ENCODE results near the gene BSN.
"Not testable (repeated sequence)": the region's sequence is repeated elsewhere in the genome, so short reads cannot be mapped to it uniquely, and the experiment has no call there.

BSN gene

DNA sequence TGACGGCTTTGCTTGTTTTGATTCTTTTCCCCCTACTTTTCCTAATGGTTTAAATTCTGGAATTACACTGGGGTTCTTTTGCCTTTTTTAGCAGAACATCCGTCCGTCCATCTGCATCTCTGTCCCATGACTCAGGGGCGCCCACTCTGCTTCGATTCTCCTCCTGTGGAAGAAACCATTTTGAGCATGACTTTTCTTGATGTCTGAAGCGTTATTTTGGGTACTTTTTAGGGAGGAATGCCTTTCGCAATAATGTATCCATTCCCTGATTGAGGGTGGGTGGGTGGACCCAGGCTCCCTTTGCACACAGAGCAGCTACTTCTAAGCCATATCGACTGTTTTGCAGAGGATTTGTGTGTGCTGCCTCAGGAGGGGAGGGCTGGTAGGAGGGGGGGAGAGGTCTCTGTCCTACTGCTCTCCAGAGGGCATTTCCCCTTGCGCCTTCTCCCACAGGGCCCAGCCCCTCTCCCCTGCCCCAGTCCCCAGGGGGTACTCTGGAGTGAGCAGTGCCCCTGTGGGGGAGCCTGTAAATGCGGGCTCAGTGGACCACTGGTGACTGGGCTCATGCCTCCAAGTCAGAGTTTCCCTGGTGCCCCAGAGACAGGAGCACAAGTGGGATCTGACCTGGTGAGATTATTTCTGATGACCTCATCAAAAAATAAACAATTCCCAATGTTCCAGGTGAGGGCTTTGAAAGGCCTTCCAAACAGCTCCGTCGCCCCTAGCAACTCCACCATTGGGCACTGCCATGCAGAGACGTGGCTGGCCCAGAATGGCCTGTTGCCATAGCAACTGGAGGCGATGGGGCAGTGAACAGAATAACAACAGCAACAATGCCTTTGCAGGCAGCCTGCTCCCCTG lies 19.5 kb upstream of the BSN start:
- DNase-seq: no peak

DNA sequence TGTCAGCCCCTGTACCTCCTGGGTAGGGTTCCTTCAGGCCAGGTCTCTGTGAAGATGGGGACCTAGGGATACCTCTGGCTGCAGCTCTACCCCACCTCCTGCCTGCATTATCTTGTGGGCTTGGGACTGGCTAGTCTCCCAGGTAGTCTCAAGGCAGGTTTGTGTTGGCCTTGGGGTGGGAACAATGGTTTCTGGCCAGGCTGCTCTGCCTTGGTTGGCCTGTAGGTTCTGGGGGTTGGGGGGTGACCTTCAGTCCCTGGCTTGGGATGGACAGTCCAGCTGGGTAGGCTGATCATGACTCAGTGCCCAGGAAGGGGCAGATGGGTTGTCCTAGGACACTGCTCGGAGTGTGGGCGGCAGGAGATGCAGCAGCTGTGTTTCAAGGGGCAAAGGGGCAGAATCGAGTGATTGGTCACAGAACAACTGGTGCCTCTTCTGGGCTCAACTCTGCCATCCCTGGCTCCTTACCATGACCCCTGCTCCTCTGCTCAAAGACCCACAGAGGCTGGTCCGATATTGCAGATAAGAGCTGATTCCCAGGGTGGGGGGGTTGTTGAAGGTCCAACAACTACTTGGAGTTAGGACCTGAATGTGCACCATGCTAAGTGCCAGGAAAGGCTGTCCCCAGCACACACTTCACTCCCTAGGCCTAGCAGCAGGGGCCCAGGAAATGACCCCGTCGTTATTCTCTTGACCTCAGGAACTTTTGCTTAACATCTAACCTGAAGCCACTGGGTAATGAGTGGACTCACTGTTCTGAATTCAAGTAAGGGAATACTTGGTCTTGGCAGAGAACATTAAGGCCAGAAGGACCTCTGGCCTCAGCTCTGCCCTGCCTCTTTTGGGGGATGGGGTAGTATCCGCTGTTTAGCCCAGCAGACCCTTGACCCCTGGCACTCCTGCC lies 18.1 kb upstream of the BSN start:
- DNase-seq: no peak

DNA sequence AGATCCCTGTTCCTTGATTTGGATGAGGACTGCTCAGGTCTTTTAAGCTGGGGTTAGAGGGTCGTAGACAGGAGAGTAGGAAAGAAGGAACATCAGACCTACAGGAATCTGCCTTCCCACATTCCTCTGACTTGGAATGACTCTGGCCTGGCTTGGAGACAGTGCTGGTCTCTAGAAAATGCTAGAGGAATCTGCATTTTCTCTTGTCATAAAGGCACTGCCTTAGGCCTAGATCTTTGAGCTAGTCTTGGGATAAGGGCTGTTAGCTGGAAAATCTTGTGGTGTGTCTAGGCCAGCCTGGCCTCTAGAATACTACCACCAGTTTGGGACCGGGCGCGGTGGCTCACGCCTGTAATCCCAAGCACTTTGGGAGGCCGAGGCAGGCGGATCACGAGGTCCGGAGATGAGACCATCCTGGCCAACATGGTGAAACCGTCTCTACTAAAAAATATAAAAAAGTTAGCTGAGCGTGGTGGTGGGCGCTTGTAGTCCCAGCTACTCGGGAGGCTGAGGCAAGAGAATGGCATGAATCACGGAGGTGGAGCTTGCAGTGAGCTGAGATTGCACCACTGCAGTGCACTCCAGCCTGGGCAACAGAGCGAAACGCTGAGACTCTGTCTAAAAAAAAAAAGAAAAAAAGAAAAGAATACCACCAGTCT lies 17.3 kb upstream of the BSN start:
- DNase-seq: no peak

DNA sequence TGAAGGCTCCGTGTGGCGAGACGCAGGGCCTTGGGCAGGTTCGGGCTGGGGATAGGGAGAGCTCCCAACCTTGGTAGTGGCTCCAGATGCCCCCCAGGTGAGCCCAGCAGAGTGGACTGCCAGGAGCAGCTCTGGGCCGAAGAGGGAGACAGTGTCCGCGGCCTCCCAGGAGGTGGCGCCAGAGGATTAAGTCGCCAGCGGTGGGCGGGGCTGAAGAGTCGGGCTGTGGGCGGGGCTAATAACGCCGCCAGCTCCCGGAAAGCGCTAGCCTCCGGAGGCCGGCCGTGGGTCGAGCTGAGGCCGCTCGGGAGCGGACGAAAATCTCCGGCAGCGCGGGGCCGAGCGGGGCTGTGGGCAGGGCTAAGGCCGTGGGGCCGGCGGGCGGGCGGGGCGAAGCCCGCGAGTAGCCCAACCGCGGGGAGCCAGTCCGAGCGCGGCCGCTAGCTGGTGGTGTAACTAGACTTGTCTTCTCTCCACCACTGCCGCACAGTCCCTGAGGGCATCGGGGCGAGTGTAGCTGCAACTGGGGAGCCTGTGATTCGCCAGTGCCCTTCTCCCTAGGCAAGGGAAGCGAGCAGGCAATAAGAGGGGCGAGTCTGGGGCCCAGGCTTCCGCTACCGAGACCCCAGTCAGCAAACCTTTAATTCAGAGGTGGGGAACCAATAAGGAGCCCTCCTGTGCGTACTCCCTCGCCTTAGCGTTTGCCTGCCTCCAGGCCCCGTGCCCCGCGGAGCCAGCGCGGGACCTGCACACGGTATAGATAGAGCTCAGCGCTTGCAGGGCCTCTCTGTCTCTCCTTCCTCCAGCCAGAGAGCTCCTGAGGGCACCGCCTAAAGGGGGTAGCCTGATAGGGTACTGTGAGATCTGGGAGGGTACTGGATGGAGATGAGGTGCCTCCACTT lies 14.4 kb upstream of the BSN start:
- DNase-seq: peak; percentile 80 to 91 (median 90)

DNA sequence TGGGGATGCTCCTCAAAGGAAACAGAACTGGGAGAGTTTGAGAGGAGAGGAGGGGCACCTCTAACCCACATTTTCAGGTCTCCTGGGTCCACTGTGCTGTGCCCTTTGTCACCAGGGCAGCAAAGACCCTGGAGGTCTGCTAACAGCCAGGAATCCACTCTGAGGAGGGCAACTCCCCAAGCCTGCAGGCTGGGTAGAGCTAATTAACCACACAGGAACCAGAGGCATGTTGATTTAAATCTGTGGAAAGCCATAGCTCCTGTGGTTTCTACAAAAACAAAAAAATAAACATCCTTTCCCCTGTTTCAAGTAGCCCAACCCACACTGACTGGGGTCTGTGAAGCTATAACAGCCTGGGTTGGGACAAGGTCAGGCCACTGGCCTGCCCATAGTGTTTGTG lies 2.2 kb upstream of the BSN start:
- no peak for DNase-seq

DNA sequence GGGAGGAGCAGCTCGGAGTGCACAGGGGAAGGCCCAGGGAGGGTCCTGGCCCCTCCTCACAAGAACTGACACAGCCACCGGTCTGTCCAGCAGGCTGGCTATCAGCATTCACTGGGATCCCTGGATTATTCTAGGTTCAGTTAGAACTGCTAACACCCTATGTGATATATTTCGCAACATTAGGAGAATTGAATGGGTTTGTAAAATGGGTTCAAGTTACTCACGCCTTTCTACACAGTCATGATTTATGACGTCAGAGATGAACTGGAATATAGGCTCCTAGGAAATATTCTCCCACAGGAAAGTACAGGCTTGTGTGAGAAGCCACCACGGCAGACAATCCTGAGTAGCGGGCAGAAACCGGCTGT lies 969 bp upstream of the BSN start:
- no peak for DNase-seq

DNA sequence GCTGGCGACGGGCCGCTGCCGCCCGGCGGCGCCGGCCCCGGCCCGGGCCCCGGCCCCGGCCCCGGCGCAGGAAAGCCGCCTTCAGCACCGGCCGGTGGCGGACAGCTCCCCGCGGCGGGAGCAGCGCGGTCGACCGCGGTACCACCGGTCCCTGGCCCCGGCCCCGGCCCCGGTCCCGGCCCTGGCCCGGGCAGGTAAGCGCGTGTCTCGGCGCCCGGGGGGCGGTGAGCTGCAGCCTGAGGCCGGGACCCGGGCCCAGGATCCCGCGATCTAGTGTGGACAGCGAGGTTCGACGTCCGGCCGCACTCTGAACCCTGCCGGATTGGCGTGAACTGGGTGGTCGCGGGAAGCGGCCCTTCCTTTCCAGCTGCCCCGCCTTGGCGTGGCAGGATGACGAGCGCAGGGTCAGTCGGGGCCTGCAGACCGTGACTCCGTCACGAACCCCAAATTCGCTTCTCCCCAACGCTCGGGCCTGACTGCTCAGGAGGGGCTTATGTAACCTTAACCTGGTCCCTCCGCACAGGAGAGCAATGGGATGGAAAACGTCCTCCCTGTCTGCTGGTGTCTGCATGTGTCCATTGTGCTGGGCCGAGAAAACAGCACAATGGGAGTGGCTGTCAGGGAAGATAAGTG lies 472 bp downstream of the BSN start:
- DNase-seq: peak; percentile 40 to 68 (median 46)

DNA sequence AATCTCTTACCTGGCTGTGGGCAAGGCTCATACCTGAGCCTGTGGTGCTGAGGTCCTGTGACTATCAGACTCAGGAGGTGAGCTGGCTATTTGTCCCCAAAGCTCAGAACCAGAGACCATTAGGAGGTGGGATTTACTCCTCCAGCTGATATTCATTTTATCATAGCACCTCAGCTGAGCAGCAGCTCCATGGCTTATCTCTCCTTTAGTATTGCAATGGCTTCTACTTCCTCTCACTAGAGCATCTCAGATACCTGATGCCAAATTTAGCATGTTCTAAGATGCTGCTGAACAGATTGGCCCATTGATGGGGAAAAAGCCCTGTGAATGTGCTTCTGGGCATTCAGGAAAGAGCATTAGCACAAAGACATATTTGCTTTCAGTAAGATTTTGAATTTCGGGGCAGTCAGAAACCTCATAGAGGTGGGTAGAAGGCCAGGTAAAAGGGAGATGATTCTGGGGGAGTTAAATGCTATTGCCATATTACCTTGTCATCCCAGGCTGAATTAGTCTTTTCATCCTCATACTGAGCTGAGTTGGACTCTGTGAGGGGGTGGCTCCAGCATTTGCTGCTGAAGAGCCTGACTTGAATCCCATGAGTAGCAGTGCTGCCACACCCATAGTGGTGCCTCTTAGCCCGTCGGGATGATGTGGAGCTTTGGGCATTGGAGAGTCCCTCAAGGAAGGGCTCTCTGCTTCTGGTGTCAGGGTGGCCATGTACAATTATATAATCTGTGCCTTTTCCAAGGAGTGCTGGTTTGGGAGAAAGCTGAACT lies 2.4 kb downstream of the BSN start:
- no peak for DNase-seq

DNA sequence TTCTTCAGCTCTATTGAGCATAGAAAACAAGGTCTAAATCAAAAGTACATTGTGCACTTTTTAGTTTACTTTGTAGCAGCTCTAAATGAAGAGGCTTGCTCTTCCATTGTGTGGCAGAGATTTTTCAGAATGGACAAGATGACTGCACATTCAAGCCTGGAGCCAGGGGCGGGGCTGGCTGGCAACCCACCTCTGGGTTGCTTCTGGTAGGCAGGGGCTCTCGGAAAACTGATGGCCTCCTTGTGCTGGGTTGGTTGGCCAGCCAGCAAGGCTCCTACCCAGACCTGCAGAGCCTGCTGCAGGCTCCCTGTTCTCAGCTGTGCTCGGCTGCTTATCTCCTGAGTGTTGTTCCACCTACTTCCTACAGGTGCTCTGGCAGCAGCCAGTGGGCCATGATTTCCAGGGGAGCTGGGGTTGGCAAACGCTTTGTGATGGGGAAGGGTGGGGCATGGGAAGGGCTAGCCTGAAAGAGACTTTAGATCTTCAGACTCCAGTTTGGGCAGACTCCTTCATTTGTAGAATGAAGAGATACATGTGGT lies 8.8 kb downstream of the BSN start:
- DNase-seq: no peak

DNA sequence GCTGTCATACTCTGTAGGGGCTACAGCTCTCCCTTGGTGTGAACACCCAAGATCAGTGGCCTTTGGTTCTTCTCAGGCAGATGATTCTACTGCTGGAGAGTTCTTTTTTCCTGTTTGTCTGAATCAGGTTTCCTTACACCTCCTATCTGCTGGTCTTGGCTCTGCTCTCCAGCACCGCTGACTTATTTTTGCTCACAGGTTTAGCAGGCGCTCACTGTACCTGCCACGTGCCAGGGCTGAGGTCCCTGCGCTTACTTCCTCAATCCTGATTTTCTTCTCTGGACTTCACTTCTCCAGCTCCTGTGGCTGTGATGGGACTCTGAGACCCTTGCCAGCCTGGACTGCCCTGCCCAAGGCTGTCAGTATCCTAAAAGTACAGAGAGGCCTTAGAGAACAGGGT lies 9.5 kb downstream of the BSN start:
- no peak for DNase-seq

DNA sequence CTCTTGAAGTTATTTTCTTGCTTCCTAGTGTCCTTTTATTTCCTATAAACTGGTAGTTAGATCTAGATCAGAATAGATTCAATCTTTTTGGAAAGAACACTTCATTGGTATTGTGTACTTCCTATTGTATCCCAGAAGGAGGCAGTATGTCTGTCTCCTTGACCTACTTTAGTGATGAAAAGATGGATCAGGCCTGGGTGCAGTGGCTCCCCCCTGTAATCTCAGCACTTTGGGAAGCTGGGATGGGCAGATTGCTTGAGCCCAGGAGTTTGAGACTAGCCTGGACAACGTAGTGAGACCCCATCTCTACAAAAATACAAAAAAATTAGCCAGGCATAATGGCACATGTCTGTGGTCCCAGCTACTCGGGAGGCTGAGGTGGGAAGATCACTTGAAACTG lies 12.0 kb downstream of the BSN start:
- DNase-seq: no peak

DNA sequence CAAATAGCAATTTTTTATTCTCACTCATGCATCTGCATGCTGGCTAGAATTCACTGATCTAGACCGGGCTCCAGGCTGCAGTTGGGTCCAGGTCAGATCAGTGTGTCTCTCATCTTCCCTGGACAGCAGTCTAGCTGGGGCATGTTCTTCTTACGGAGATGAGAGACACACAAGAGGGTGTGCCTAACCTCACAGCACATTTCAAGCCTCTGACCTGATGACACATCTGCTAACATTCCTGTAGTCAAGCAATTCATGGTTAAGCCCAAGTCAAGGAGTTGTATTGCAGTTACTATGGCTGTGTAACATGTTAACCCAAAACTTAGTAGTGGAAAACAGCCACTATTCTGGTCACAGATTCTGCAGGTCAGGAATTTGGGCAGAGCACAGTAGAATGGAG lies 13.1 kb downstream of the BSN start:
- no peak for DNase-seq

DNA sequence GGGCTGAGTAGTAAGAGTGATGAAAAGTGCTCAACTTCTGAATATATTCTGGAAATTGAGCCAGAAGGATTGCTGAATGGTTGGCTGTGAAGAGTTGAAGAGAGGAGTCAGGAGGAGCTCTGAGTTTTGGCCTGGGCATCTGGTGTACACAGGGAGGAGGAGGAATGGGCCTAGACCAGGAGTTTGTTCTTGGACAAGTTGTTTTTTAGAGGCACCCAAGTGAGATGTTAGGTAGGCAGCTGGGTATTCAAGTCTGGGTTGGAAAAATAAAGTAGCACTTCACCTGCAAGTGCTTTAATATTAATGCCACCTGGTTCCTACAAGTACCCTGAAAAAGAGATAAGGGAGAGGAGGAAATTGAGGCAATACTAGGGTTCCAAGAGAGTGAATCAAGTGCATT lies 14.7 kb downstream of the BSN start:
- no peak for DNase-seq

DNA sequence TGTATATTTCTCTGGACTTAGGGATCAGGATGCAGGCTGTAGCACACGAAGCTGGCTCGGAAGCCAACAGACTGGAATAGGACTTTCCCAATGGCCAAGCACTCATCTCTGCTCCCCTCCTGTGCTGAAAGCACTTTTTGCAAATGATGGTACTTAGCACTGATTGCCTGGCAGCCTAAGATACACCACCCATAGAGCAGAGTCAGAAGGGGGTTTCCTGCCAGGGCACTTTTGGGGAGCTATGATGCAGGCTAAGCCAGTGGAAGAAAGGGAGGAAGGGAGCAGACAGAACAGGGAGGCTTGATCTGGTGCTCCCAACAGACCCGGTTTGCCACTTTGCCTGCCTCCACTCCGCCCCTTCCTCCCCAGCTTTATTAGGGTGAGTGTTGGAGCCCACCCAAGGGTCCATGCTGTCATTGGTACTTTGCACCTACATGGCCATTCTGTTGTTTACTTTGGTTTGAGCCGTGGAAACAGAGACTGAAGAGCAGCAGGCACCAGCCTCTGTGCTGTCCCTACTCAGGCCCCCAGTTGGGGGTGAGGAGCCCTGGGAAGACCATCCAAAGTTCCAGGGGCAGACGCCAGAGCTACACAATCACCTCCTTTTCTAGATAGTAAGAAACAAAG lies 15.9 kb downstream of the BSN start:
- no peak for DNase-seq

DNA sequence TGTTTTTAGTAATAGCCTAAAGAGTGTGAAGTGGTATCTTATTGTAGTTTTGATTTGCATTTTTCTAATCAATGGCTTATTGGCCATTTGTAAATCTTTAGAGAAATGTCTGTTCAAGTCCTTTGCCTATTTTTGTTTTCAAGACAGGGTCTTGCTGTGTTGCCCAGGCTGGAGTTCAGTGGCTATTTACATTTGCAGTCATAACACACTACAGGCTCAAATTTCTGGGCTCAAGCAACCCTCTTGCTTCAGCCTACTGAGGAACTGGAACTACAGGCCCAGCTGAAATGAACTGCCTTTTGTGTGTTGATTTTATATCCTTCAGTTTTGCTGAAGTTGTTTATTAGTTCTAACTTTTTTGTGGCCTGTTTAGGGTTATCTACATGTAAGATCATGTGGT lies 27.9 kb downstream of the BSN start:
- no peak for DNase-seq

DNA sequence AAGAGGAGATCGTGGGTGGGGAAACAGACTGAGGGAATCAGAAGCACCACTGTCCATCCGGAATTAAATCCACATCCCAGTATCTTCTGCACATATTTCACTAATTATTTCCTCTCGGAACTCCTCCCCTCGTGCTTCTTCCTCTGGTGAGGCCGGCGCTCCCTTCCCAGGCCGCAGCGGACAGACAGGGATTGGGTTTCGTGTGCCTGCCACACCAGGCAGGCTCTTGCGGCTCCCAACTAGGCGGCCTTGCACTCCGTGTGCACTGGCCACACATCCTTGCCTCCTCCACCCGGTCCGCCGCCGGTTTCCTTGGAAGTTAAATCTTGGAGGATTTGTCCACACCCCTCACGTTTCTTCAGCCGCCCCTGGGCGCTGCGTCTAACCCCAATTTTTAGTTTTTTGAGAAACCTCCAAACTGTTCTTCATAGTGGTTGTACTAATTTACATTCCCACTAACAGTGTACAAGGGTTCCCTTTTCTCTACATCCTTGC lies 31.0 kb downstream of the BSN start:
- not testable (repeated sequence) for DNase-seq

DNA sequence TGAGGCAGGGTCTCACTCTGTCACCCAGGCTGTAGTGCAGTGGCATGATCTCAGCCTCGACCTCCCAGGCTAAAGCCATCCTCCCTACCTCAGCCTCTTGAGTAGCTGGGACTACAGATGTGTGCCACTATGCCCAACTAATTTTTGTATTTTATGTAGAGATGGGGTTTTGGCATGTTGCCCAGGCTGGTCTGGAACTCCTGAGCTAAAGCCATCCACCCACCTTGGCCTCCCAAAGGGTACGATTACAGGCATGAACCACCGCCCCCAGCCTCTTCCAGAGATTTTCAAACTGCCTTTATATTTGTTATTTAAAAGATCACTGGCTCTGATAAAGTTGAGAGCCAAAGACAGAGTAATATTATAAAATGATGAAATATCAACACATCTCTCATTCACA lies 37.3 kb downstream of the BSN start:
- no peak for DNase-seq

DNA sequence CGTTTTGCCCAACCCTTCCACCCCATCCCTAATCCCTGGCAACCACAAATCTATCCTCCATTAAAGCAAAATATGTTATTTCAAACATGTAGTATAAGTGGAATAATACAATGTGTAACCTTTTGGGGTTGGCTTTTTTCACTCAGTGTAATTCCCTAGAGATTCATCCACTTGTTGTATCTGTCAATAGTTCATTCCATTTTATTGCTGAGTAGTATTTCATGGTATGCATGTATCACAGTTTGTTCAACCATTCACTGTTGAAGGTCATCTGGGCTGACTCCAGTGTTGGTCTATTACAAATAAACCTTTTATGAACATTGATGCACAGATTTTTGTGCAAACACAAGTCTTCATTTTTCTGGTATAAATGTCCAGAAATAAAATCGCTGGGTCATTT lies 38.8 kb downstream of the BSN start:
- no peak for DNase-seq

DNA sequence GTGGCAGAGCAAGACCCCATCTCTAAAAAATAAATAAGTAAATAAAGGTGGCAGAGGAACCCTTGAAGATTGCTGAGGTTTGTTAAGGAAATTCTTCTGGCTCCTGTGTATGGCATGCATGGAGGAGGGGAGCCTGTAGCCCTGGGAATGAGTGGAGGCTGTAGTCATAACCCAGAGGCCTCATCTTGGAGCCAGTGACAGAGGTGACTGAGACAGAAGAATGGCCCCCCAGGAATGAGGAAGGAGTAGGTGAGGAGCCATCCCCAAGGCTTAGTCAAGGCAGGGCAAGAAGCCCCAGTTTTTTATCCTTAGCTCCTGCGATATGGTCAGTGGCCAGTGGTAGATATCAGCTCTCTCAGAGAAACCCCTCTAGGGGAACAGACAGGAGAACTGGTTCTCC lies 46.5 kb downstream of the BSN start:
- DNase-seq: no peak

DNA sequence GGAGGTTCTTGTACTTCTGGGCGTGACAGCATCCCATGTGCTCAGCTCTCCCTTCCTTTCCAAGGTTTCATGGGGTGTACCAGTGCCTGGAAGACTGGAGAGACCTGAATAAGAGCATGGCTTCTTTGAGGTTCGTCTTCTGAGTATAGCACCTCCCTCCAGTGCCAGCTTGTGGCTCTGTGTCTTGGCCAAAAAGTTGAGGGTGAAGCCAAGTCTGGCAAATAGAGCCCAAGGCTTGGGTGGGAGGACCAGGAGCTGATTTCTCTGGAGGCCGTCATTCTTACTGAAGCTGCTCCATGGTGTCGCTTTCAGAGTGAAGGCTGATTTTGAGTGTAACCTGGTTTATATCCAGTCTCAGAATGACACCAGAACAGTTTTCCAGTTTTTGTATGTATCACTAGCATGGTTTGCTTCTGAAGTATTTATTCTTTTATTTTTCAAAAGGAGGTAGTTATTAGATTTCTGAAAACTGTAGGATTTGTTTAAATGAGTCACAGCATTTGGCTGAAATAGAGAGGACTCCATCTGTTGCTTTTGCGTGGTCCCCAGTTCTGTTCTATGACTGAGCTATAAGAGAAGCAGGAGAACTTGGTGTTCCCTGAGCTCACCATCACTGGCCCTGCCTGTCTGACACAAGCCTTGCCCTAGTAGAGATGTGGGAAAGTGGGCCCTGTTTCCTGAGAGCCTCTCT lies 47.2 kb downstream of the BSN start:
- no peak for DNase-seq

All from activated naive CD4-positive, alpha-beta T cell (primary cell).